Stimulated activated naive CD8-positive, alpha-beta T cell treated with anti-CD3 and anti-CD28 coated beads, Interleukin-15, Interleukin-2, amounts not matched to agents 100 U/mL and 50 U/mL, for 24 hours (primary cell): Measurements from ENCODE around the gene FZD4.
"Not testable (repeated sequence)": the region's sequence is repeated elsewhere in the genome, so short reads cannot be mapped to it uniquely, and the experiment has no call there.

Experiments used
- ATAC-seq: fragments of 150-1000 bp; cut with Tn5 transposase; one replicate; pipeline ENCODE4 v1.10.0; 2021
- DNase-seq: peaks from one replicate; pipeline ENCODE4 v3.0.0; 2021

FZD4 gene

DNA sequence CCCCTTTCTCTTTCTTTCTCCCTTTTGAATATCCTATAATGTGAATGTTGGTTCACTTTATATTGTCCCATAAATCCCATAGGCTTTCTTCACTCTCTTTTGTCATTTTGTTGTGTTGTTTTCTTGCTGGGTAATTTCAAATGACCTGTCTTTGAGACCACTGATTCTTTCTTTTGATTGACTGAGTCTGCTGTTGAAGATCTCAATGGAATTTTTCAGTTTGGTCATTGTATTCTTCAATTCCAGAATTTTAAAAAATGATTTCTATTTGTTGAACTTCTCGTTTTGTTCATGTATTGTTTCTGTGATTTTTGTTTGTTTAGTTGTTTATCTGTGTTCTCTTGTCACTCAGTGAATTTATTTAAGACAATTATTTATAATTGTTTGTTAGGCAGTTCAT is 17.5 kb upstream of the FZD4 start:
- ATAC-seq = no peak

DNA sequence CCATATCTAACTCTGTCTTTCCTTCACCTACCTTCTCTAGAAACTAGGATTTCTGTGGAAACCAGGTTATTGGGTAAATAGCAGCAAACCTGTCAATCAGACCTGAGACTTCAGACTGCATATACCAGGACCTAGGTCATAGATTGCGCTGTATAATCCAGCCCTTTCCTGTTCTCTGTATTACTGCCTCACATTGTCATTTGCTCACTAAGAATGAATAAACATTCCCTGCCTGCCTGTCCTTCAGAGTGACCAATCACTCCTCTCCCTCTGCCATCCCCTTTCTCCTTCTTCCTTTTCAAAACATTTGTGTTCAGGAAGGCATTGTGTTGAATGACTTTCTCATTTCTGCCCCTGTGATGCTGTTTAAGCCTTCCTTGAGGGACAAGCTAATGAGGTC is 14.1 kb upstream of the FZD4 start:
- ATAC-seq (no peak), DNase-seq (no peak)

More for the DNA sequence above, 17.5 kb upstream of the FZD4 start:
- no peak for DNase-seq

DNA sequence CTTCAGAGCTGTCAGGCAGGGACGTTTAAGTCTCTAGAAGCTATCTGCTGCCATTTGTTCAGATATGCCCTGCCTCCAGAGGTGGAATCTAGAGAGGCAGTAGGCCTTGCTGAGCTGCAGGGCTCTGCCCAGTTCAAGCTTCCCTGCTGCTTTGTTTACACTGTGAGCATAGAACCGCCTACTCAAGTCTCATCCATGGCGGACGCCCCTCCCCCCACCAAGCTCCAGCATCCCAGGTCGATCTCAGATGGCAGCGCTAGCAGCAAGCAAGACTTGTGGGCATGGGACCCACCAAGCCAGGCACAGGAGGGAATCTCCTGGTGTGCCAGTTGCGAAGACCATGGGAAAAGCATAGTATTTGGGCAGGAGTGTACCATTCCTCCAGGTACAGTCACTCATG is 12.4 kb upstream of the FZD4 start:
- not testable (repeated sequence) for DNase-seq, ATAC-seq

DNA sequence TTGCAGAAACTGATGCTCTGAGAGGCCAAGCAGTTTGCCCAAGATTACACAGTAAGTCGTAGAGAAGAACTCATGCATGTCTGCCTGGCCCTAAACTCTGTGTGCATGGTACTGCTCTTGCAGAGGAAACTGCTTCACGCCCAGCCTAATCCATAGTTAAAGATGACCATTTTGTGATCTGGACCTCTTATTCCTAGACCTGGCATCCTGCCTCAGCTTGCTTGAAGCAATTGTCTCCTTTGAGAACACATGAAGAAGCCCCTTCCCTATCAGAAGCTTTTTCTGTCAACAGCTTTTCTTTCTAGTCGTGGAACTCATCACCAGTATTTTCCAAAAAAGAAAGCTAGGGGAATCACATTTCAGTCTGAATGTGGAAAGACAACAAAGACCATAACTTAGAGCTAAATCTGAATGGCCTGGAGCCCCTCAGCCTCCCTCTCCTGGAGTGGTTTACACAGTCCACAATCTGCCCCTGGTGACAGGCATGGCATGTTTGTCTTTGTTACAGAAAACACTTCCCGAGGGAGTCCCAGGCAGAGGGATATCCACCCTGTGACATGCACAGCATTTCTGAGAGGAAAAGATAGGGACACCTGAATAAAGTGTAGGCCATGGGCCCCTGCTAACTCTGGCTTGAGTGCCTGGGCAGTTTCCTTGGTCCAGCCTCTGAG is 2.9 kb upstream of the FZD4 start:
- DNase-seq (no peak), ATAC-seq (no peak)

DNA sequence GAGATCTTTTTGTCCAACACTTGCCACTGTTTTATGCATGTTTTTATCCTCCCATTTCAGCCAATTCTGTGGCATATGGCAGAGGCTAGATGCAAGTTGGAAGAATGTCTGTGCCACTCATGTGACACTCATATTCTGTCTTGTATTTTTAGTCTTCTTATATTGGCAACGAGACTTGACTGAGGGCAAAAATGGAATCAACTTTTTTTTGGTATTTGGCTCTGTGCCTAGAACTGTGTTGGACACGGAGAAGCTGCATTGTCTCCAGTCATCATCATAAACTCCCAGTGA is 1.7 kb upstream of the FZD4 start:
- ATAC-seq = no peak
- no peak for DNase-seq

DNA sequence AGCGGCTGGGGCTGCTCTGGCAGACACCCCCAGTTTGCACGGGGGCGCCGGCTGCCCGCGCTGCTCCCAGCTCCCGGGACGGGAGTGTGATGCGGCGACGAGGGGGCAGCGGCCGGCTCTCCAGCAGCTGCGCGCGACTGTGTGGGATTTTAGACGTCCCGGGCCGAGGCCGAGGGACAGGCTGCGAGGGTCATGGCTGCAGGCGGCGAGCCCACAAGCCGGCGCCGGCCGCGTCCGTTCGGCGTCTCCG is 159 bp downstream of the FZD4 start:
- DNase-seq = no peak
- ATAC-seq = peak; percentile 10

DNA sequence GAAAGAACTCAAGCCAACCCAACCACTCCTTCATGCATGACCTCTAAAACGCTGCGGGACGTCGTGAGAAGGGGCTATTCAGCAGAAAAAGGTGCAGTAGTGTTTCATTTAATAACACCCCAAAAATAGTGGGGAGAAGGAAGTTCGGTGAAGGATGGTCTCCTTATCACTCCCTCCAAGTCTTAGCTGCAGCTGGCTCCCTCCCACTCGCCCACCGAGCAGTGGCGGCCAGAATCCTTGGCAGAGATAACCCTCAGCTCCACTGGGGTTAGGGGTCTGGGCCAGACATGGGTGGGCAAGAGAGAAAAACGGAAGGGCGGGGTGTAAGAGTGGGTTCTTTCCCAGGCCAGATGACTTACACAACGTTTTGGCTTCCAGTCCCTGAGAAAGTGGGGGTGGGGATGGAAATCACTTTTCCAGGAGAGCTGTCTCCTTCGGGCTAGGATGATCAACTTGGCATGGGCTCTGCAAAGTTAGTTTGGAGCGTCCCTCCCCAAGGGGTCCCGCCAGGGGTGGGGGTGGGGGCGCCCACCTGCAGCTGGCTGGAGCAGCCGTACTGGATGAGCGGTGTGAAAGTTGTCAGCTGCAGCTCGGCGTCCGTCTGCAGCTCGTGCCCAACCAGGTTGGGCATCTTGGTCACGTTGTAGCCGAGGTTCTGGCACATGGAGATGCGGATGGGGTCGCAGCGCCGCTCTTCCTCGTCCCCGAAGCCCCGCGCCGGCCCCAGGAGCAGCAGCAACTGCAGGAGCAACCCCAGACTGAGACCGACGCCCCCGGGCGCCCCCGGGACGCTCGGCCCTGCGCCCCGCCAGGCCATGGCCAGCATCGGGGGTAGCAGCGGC is 705 bp downstream of the FZD4 start:
- ATAC-seq = no peak
- DNase-seq = no peak

DNA sequence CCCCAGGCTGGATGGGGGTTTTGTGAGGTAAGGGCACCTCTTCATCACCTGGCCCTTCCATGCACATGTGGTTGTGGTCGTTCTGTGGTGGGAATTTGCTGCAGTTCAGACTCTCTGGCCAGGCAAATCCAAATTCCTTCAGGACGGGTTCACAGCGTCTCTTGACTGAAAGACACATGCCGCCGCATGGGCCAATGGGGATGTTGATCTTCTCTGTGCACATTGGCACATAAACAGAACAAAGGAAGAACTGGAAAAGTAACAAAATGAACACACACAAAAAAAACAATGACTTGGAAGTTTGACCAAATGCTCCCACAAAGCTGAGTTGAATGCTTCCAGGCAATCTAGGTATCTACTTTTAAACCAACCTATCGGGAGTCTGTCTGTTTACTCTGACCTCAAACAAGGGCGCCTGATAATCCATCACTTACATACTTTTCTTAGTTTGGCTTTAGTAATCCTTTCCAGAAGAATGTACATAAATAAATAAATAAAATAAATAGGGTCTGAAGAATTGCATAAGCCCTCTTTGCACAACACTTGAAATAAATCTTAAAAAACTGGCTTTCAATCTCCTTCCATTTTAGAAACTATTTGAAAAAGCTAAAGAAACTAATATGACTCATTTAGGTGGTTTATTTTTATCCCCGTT is 2.8 kb downstream of the FZD4 start:
- DNase-seq (no peak), ATAC-seq (no peak)

DNA sequence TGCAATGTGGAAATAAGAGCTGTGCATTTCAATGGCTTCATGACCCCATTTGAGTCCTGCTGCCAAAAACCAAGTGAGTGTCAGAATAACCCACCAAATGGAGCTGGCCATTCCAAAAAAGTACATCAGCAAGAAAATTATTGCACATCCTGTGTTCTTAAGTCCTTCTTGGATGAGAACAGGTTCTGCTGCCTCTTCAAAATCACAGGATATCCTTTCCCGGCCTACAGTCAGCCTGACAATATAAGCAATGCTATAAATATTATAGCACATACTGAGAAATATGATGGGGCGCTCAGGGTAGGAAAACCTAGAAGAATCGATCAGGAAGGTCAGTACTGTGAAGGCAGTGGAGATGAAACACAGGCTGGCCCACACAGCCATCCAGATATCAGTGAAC is 3.5 kb downstream of the FZD4 start:
- ATAC-seq (no peak), DNase-seq (no peak)

DNA sequence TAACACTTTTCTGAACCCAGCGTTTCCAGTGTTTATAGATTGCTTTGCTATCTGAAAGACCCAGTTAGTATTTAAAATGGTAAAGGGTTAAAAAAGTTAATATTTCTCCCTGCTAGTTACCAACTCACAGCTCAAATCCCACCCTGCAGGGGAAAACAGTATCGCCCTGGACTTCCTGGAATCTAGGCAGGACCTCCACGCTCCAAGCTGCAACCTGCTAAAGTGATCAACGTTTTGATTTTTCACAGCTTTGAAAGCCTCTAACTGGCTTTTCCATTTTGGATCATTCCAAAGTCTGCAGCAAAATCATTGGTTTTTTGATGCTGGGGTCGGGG is 4.6 kb downstream of the FZD4 start:
- DNase-seq = no peak
- ATAC-seq = no peak

DNA sequence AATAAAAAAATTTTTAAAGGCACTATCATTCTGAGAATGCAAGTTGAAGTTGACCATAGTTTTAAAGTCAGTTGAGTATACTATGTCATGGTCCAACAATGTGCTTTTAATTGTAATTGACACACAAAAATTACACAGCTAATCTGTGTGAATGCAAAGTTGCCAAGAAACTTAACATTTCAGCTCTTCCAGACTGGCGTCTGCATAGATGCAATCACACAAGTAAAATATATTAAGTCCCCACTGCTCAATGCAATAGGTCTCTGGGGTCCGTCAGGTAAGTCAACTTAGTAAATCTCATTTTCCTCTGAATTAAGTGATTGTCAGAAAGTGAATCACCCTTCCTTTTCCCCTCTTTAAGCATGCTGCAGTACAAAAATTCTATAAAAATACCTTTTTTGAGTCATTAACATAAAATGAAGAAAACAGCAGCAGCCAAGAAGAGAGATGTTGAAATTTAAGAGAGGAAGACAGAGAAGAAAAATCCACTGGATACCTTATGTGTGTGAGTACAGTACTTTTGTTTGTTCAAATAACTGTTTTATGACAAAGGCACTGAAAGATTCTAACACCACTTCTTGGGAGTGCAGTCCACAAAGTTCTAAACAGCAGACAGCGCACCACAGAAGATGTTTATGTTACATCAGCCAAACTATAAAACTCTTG is 5.1 kb downstream of the FZD4 start:
- DNase-seq (no peak), ATAC-seq (no peak)

DNA sequence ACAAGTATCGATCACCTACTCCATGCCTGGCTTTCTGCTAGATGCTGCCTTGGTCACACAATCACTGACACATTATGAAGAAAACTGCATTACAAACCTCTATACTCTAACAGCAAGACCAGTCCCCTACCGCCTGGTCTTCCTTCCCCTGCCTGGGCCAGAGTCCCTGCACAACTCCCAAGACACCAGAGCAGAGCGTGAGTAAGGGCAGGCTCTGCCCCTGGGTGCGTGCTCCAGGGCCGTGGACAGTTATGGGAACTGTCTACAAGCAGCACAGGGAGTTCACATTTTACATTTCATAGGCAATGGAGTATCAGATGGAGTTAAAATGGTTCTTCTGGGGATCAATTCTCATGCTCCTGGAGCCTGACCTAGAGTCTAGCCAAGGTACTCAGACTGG is 6.5 kb downstream of the FZD4 start:
- no peak for ATAC-seq

DNA sequence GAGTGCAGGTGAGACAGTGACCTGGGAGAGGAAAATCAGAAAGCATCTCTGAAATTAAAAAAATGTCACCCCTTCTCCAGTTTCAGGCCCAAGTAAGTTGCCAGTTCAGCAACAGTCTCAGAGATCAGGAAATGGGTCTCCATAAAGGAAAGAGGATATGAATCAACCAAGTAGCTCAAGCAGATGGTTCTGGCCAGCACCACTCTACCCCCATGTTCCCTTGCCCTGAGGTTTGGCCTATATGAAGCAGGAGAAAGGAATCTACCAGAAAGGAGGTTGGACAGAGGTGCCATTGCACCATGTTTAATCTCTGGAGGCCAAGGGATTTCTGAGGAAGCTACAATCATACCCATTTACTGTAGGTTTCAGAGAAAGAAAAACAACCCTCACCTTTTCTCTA is 7.7 kb downstream of the FZD4 start:
- ATAC-seq (no peak), DNase-seq (no peak)

More for the DNA sequence above, 6.5 kb downstream of the FZD4 start:
- no peak for DNase-seq

DNA sequence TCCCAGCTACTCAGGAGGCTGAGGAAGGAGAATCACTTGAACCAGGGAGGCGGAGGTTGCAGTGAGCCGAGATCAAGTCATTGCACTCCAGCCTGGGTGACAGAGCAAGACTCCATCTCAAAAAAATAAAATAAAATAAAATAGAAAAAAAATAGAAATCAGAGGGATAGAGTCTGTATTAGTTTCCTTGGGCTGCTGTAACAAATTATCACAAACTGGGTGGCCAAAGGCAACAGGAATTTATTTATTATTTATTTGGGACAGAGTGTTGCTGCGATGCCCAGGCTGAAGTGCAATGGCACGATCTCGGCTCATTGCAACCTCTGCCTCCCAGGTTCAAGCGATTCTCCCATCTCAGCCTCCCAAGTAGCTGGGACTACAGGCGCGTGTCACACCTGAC is 11.7 kb downstream of the FZD4 start:
- not testable (repeated sequence) for DNase-seq, ATAC-seq

DNA sequence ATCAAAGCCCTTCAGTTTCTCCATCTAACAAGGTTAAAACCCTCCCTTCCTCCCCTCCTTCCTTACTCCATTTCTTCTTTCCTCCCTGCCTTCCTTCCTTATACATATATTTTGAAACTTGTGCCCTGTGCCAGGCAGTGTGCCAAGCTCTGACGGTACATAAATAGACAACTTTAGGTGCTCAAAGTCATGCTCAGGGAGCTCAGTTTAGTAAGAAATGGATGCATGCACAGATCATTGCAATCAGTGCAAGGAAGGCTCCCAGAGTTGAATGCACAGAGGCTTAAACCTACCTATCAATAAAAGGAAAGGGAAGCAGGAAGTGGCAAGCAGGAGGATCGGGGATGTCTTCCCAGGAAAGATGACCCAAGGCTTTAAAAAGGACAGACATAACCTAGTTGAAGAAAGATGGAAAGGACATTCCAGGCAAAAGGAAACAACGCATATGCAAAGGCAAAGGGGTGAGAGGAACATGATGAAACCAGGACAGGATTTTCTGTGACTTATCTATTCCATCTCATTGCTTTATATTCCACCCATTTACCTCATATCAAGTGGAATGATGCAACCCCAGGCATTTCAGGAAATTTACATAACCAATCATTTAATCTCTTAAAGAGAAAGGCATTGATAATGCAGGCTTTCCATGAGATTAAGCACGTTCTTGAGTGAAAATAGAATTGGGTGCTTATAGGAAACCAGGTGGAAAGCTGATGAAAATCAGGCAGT is 13.2 kb downstream of the FZD4 start:
- ATAC-seq (no peak), DNase-seq (no peak)

DNA sequence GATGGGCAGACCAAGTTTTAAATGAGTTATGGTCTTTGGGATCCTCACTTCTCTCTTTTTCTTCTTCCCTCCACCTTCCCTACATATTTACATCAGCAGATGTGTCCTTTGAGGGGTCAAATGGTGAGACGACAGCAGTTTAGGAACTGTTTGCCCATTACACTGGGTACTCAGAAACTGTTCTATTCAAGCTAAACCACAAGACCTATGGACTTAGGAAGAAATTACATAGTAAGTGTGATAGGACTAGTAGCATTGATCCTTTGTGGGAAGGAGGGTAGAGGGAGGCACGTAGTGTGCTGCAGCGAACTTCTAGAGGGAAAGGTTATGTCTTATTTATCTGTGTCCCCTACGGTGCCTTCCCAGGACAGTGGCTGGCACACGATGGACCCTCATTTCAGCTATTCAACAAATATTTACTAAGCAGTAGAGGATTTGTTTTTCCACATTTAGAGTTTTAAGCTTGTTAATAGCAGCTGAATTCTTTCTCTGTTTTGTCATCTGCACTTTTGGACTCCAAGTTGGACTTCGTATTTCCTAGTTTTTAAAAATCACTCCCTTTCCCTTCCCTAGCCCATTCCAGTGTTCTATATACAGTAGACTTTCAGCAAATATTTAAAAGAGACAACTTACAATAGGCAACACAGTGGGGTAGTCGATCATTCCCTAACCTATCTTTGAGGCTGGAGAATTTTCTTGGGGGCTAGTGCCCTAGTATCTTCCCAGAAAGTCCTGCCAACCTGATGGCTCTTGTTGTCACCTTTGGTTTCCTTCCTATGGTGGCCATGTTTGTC is 13.9 kb downstream of the FZD4 start:
- DNase-seq = no peak

DNA sequence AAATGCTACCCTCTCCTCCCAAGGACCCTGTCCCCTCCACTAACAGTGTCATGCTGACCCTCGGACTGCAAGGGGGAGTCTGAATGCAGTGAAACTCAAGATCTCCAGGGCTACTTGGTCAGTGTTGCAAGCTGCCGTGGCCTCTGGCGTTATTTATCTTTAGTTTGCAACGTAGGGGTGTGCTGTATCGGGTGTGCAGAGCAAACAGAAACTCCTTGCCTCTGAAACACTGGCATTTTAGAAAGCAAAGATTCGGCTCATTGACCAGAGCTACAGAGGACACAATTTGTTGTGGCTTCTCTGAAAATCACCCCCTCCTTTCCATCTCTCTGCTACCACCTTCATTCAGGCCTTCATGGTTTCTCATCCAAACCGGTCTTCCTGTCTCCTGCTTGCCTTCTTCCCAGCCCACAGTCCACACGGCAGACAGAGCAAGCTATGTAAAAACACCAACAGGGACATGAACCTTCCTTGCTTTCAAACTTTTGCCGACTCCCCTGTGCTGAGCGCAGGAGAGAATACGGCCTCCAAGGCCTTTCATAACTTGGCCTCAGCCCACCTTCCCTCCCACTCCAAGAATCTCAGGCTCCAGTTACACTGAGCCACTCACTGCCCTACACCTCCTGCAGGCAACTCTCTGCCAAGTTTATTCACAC is 14.9 kb downstream of the FZD4 start:
- ATAC-seq = no peak
- no peak for DNase-seq

More for the DNA sequence above, 13.9 kb downstream of the FZD4 start:
- ATAC-seq = no peak

DNA sequence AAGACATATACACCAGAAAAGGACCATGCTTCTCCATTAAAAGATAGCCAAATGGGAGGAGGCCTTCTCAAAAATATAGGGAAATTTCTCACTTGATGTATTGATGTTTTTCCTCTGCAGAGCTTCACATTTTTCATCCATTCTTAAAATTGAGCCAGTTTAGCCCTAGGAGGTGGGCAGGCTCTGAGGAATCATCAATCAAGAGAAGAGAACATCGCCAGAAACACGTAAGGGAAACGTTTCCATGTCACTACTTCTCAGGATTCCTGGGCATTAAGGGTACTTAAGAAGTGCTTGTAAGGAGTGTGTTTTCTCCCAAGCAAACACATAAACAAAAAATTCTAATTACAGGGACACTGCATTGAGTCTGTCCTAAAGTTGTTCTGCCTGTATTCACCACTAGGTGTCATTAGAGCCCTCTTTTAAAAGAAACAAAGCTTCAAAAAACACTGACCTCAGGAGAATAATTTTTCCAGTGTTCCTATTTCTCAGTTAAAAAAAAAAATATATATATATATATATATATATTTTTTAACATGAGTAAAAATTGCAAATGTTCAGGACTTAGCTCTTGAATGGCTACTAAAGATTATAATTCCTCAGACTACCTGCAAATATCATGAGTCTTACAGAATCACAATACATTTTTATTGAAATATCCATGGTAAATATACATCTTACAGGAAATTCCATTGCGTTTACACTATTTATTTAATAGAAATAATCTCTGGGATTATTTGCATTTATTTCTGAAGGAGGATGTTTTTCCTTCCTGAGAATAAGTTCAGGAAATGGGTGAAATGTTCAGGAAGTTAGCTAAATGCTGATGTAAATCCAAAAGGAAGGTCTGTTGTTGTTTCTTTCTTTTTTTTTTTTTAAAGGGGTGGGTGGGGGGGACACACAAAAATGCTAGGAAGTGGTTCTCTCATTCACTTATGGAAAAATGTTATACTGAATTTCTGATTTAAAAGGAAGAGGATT is 16.0 kb downstream of the FZD4 start:
- DNase-seq (no peak), ATAC-seq (no peak)

DNA sequence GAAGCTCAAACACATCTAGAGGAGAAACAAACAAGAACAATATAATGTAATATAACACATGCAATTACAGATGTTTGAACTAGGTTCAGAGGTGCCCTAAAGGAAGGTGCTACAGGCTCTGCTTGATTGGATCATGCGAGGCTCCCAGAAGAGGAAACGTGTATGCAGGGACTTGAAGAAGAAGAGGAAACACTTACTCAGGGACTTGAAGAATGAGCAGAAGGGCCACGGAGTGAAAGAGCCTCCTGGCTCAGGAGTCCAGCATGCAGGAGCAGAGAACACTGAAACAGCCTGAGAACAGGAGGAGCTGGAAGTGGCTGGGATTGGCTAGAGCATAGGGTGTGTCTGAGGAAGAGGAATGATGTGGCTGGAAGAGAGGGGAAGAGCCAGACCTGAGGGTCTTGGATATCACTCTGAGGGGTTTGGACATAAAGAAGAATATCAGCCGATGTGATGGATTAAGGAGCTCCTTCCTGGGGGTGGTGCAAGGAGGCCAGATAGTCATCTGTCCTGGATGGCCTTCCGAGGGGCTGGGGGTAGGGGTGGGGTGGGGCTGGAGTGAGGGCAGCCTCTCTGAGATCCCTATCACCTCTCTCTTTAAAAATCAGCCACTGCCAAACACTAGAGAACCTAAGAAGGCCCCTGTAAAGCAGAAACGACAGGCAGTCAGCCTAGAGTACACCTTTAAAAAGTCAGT is 16.8 kb downstream of the FZD4 start:
- ATAC-seq = no peak
- DNase-seq = no peak
